ENCODE results near the gene IRAK2.
A peak's percentile ranks its signal among the peaks of the same experiment; 100 is the strongest.

Gene IRAK2

GRCh38 chr3:10192953-10193691, 28.4 kb downstream of the IRAK2 start:
- no peak for DNase-seq

- DNase-seq: no peak
Observed at GRCh38 chr3:10193692-10194327, 29.1 kb downstream of the IRAK2 start.

- peak; percentile 43 for DNase-seq
Observed at GRCh38 chr3:10194328-10195071, 29.8 kb downstream of the IRAK2 start.

DNA sequence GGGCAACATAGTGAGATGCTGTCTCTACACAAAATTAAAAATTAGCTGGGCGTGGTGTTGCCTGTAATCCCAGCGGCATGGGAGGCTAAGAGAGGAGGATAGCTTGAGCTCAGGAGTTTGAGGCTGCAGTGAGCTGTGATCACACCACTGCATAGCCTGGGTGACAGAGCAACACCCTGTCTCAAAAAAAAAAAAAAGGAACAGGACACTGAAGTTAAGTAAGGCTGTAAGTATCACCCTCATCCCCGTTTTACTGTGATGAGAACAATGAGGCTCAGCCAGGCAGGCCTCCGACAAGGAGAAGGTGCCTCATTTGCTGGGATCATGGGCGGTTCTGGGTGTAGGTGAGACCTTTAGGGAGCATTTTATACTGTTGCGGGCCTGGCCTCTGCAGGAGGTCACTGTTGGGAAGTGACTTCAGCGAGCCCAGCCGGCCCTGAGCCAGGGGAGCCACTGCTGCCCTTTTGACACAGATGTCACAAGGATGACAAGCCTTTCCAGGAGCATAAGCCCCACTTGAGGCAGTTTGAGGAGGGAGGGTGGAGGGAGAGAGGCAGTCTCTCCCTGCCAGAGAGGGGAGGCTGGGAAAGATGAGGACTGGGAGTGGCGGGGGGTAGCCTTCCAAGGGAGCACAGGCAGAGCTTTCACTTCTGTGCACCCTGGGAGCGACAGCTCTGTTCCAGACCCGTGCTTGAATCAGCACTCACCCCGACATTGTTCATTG, 30.8 kb downstream of the IRAK2 start:
- DNase-seq: no peak

DNA sequence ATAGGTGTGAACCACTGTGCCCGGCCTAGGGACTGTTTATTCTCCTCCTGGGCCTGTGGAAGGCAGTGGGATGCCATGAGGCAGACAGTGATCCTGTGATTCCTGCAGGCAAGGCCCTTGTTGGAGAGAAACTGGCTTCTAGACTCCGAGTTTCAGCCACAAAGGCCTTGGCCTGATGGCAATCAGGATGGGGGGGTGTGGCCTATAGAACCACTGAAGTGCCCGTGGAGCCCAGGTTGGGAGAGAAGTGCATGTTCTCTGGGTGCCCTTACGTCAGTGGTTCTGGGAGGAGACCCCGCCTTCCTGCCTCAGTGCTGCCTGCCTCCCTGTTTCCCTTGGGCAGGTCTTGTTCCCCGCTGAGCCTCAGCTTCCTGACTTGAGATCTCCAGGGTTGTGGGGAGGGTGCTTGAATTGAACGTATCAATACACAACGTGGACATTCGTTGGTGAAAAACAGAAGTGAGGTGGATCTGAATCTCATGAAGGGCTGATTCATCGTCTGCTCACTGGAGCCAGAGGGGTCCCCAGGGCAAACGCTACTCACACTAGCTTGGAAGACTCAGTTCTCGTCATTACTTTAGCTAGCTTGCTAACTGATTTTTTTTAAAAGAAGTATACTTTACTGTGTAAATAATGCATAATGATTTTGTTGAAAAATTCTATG, 31.8 kb downstream of the IRAK2 start:
- DNase-seq: no peak

- DNase-seq: no peak
Observed at GRCh38 chr3:10198226-10198625, 33.5 kb downstream of the IRAK2 start.

DNA sequence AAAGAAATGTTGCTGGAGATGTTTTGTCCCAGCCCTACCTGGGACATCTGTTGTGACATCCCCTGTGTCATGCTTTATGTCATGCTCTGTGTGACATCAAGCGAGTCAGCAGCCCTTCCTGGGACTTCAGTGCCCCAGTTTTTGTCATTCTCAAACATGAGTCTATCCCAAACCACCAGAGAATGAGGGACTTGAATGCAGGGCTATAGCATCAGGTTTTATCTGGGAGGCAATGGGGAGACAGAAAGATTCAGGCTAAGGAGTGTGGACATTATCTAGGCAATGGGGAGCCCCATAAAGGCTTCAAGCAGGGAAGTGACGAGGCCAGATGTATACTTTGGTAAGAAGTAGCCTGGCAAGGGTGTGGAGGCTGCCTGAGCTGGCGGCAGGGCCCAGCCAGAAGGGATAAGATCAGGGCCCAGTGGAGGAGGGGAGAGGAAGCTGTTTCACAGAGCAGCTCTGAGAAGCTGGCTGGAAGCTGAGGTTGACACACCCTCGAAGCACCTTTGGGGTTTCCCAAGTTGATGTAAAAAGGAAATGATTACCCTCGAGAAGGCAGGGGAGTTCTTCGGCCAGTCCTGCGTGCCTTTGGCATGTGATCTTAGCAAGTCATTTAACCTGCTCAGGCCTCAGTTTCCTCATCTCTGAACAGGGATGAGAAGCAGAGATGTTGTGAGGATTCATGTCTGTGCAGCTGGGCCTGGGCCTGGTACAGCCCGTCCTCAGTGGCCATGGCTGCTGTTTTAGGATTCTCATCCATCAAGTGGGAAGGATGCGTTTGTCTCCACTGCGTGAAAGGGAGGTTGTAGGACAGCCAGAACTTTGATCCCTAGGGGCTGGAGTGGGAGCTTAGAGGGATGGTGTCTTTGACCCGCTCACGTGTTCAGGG, 34.3 kb downstream of the IRAK2 start:
- no peak for DNase-seq

GRCh38 chr3:10204921-10205320, 40.2 kb downstream of the IRAK2 start:
- no peak for DNase-seq

DNA sequence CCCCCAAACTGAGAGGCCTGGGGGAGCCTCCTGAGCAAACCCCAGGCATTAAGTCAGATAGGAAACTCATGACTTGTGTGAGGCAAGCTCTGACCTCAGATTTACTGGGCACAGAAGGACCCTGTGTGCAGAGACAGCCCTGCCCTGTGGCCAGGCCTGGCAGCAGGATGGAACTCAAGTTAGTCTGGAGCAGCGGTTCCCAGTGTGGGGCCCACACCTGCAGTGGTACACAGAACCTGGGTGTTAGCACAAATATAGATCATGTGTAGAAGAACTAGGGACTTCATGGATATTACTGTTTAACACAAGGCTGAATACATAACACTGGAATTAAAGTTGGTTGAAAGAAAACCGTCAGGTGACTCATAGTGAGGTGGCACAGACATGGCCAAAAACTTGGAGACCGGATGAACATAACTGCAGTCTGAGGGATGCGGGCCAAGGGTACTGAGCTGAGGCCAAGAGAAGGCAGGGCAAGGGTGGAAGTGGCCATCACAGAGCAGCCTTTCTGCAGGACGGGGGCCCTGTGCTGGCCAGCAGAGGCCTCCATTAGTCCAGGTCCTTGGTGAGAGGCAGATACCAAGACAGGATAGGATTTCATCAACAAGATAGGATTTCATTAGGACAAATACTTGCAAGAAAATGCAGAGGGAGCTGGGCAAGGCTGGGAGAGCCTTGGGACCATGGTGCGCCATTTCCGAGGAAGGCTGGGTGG, 40.9 kb downstream of the IRAK2 start:
- DNase-seq: no peak

DNA sequence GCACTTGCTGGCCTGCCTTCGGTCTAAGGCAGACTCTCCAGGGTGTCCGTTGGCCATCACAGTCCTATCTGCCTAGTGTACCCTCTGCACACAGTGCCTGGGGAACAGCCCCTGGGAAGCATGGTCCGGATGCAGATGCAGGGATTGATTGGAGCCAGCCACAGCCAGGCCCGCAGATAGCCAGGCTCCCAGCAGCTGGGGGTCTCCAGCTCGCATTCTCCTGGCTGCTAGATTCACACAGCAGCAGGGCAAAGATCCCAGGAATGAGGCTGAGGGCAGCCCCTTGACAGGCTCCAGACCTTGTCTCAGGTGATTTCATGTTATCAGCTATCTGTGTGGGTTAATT, 41.4 kb downstream of the IRAK2 start:
- no peak for DNase-seq

GRCh38 chr3:10213156-10213792, 48.6 kb downstream of the IRAK2 start:
- no peak for DNase-seq

GRCh38 chr3:10215578-10216368, 51.1 kb downstream of the IRAK2 start:
- DNase-seq: no peak

DNA sequence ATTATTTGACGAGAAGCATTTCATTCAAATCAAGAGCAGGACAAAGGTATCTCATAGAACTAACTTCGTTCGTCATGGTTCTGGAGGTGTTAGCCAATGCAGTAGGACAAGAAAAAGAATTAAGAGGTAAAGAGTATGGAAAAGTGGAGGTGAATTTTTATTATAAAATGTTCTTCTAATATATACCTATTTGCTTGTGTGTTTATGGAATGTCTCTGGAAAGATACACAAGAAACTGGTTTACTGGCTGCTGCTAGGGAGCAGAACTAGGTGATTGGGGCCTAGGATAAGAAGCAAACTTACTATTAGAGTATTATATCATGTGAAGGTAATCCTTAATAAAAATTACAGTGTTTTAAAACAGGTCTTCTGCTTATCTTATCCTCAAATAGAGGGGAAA, 52.6 kb downstream of the IRAK2 start:
- no peak for DNase-seq

DNA sequence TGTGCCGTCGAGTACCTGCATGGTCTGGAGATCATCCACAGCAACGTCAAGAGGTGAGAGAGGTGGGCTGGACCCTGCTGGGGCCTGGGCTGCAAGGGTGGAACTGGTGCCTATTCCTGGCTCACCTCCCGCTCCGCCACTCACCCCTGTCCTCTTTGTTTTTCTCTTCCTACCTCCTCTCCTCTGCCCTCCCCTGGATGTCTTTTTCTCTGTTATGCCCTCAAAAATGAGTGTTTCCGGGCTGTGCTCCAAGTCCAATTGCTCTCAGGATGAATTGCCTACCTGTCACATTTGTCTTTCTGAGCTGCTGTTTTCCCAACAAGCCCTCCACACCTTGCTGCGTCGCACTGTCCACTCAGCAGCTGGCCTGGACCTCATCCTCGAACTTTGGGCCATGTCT, 55.0 kb downstream of the IRAK2 start:
- peak; percentile 70 for DNase-seq

GRCh38 chr3:10223676-10224639, 59.2 kb downstream of the IRAK2 start:
- DNase-seq: no peak

DNA sequence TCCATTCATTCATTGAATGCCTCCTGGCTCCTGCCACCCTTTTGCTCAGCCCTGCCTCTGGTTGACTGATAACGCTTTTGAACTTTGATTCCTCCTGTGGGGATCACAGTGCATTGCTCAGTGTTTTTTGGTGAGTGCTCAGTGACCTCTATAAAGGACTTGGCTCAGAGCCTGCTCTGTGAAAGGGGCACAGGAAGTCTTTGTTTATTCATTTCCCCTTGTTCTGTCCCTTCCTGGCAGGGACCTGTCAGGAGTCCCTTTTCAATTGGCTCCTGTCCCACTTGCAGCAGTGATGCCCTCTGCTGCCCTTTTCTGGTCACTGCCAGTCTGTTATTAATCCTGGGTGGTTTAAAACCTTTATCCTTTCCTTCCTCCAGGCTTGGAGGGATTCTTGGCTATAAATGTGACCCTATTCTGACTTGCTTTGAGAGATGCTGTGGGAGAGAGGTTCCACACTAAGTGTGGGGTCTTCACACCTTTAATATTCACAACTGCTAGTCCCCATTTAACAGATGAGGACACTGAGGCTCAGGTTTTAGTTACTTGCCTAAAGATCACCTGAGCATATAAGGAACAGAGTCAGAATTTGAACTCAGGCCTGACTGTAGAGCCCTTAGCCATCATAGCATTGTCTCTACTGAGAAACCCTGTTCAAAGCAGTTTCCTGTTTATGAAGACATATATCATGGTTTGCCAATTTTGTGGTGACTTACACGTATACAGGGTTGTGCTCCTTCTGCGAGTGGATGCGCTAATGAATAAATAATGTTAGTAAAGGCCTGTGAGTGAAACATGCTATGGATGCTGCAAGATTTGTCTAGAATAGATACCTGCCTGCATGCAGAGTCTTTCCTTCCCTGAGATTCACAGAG, 60.3 kb downstream of the IRAK2 start:
- DNase-seq: peak; percentile 79

- DNase-seq: no peak
Observed at GRCh38 chr3:10226293-10226692, 61.6 kb downstream of the IRAK2 start.

Measured in NCI-H146 (cell line).